HG02571 (cell line): ENCODE data around the gene UNC5A.

Source experiments
- ATAC-seq: cut with Tn5 transposase; IDR thresholded peaks from one replicate; pipeline ENCODE4 v1.9.1; 2021; ENCODE audit warnings: mild to moderate bottlenecking, moderate library complexity; ENCODE audit not compliant: unreplicated experiment

The UNC5A gene

GRCh38 chr5:176890455-176891330, 80.3 kb downstream of the UNC5A start:
- no peak for ATAC-seq

GRCh38 chr5:176891331-176891958, 81.1 kb downstream of the UNC5A start:
- ATAC-seq, result no peak

DNA sequence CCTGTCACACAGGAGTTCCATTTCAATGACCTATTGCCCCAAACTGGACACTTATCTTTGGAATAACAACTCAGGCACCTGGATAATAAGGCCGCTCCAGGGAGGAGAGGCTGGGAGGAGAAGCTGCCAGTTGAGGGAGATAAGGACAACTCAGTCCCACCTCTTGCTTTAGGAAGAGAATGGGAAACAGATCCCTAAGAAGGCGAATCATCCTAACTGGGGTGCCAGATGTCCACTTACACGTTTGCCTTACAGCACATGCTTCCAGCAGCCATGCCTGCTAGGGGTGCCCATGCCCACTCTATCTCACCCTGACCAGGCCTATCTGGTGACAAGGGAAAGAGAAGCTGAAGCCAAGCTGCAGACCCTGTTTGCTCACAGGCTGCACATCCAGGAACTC, 82.3 kb downstream of the UNC5A start:
- ATAC-seq, result no peak

- no peak for ATAC-seq
Measured at GRCh38 chr5:176894298-176894697, 83.9 kb downstream of the UNC5A start.

DNA sequence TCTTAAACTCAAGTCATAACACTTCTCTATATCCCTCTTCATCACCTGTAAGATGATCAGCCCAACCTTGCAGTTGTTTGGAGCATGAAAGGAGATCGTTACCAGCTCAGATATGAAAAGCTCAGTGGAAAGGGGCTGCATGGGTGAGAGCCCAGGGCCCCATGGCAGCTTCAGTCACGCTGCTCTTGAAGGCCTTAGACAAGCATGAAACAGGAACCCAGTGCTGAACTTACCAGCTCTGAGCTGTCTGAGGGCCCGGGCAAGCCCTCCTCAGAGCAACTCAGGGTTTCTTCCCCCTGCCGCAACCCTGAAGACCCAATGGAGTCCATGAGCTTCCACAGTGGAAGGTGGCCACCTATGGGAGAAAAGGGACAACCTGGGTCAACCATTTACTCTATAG, 85.5 kb downstream of the UNC5A start:
- ATAC-seq, result no peak

- no peak for ATAC-seq
Measured at GRCh38 chr5:176897263-176897662, 86.9 kb downstream of the UNC5A start.

DNA sequence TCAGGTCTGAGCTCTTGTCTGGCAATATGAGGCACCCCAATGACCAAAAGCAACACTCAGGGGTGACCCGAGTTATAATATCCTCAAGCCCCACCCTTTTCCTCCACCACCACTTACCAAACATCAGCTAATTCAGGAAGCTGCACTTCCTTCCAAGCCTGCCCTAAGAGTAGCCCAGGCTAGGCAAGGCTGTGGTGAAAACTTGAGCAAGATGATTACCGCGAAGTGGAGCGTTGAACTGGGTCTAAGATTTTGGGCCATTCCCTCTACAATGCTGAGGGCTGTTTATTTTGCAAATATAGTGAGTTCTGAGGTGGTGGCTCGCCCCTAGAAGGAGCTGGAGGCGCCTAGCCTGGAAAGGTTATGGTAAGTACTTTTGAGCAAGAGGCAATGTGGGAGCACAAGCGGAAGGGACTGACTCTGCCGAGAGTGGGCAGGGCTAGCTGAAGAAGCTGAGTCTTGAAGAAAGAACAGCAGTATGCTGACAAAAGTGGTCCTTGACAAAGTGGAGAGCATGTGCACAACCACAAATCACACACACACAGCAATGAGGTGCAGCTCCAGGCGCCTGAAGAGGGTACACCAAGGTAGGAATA, 89.0 kb downstream of the UNC5A start, which contains the start of gene HK3:
Gene HK3, minus strand, starts transcription at position 51 of the 596 bp plus-strand sequence. CDS start 3,187 bp downstream, outside the sequence.
- ATAC-seq, result no peak

GRCh38 chr5:176899946-176900779, 89.8 kb downstream of the UNC5A start:
- no peak for ATAC-seq

DNA sequence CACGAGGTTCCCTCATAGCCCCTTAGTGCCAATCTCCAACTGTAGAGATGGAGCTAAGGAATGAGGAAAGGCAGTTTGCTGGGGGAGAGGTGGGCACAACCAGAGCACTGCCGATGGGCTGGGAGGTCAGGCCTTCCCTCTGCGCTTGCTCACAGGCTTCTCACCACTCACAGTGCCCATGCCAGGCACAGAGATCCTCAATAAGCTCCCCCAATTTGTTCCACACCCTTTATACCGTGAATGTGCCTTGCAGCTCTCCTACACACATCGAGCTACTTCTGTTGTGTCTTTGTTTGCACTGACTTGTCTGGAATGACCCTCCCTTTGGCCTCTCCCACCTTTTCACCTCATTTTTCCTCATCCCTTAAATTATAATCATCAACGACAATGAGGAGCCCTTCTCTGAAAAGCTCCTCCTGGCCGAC, 90.4 kb downstream of the UNC5A start:
- ATAC-seq, result no peak

GRCh38 chr5:176901260-176902101, 91.1 kb downstream of the UNC5A start:
- ATAC-seq, result peak; percentile 43

DNA sequence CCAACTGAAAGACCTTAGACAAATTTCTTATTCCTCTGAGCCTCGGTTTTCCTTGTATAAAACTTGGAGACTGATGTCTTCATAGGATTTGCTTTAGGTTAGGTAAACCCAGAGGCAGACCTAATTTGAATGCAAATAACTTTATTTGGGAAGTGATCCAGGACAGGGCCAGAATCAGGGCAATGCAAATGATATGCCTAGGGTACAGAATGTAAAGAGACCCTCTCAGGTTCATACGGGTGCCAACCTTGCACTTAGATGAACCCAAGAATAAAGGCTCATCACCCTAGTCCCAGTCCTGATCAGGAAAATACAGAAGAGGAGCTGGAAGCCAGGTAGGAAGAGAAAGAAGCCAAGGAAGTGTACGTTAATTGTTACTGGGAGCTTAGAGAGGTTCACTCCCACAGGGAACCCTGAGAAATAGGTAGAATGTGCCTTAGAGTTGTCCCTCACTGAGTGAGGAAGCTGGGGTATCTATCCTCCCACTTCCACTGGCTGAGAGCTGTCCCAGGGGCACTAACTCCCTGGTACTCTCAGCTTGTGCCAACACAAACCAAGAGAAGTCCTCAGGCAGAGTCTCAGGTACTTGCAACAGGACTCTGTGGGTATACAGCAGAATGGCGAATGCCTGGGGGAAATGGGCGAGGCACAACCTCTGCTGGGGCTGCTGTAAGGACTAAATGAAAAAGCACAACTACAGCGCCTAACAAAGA, 91.9 kb downstream of the UNC5A start:
- ATAC-seq, result no peak

DNA sequence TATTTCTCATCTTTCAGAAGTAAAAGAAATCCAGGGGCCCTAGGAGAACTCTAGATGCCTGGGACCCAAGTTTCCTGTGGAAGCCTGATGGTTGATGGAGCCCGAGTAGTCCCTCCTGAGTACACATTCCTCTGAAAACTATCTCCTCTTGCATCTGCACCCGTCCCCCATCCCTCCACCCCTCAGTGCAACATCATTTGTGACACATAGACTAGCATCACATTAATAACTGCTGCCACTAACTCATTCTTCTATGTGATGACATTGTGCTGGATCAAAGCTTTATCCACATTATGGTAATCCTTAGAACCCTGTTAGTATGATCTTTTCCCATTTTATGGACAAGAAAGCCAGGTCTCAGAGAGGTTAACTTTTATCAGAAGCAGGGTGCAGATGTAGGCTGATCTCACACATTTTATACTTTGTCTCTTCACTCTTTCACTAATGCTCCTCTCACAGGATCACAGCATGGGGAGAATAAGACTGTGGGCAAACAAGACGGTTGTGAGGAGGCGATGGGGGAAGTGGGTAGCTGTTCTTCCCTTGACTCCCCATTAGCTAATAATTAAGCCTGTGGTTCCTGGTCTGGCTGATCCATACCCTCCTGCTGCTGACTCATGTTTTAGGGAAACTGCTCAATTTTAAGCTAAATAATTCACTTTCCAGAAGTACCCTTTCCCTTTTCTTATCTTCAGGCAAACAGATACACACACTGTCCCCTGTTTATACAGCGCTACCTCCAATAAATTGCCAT, 92.7 kb downstream of the UNC5A start:
- no peak for ATAC-seq

GRCh38 chr5:176904276-176904675, 93.9 kb downstream of the UNC5A start:
- no peak for ATAC-seq

GRCh38 chr5:176906126-176906525, 95.8 kb downstream of the UNC5A start:
- ATAC-seq, result no peak

DNA sequence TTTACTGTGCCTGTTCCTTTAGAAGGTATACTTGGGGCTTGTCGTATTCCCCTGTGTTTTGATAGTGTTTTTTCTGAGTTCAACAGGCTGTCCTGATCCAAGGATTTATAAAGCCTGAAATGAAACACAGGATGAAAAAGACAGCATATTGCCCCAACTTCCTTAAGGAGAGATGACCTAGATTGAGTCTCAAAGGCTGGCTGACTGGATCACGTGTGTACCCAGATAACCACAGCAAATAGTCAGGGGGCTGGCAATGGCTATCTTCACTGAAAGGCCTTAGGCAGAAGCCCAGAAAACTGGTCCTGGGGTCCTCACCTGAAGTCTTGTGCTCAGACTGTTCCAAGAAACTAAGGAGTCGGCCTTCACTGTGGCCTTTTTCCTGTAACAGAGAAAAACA, 96.4 kb downstream of the UNC5A start:
- no peak for ATAC-seq

DNA sequence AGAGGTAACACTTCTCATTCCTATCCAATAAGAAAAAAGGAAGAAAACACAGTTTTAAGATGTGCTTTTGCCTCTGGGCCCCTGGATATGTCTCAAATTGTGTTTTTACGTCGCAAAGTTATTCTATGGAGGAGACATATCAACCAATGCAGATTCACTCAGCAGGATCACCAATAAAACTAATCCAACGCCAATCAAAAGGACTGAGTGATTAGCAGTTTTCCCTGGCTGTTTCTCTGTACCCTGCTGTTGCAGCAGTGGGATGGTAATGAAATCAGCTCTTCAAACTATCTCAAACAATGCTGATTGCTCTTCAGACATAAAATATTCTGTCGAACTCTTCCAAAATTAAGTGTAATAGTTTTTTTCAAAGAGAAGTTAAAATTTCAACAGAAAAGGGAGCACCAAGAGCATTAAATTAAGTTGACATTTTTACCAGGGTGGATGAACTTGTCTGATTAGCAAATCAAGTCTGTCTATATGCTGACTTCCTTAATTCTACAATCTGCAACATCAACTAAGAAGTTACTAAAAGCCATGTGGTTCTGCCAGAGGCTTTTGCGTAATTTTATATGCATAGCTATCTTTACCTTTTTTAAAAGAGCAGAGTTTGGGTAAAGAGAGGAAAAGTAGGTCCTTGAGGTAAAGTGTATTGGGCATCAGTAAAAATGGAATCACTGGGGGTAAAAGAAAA, 98.5 kb downstream of the UNC5A start:
- ATAC-seq, result no peak

DNA sequence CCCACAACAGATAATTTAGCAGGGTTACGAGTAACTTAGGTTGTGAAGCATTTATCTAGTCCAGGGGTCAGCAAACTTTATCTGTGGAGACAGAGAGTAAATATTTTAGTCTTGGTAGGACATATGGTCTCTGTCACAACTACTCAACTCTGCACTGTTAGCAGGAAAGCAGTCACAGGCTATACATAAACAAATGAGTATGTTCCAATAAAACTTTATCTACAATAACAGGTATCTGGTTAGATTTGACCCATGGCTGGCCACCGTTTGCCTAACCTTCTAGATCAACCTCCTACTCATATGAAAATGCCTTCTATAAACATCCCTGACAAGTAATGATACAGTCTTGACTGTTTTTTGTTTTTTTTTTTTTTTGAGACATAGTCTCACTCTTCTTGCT, 101.8 kb downstream of the UNC5A start:
- ATAC-seq, result no peak

DNA sequence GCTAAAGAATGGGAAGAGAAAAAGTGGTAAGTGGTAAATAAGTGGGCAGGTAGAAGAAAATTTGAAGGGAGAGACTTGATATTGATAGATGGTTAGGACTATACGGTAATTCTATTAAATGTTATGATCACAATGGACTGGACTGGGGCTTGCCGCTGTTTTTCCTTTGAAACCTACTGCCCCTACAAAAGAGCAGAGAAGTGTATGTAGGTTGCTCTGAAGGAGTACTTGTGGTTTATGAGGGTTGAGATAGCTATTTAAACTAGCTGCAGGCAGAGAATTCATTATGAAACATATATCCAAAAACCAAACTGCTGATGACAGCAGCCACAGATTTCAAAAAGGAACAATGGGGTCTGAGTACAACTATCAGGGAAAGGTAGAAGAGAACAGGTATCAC, 105.5 kb downstream of the UNC5A start:
- no peak for ATAC-seq
